LNCaP clone FGC (cell line): ENCODE measurements around the gene SLC25A26.
"Not testable (repeated sequence)": the region's sequence is repeated elsewhere in the genome, so short reads cannot be mapped to it uniquely, and the experiment has no call there.

Source experiments
- DNase-seq: peaks from one replicate; pipeline ENCODE4 v3.0.0-alpha.2; 2011; ENCODE audit warnings: low read depth
- H3K4me3 ChIP-seq: 2 replicates; pipeline ENCODE4 v1.5.1; 2011; ENCODE audit warnings: mild to moderate bottlenecking, low read depth, low read length, control low read depth
- TF ChIP-seq, protein P1 (sequence below): IDR thresholded peaks from 2 replicates; pipeline ENCODE4 v1.5.1; 2012; ENCODE audit warnings: mild to moderate bottlenecking; ENCODE audit not compliant: control insufficient read depth, insufficient read depth; ENCODE audit errors: extremely low read depth

Gene SLC25A26

DNA sequence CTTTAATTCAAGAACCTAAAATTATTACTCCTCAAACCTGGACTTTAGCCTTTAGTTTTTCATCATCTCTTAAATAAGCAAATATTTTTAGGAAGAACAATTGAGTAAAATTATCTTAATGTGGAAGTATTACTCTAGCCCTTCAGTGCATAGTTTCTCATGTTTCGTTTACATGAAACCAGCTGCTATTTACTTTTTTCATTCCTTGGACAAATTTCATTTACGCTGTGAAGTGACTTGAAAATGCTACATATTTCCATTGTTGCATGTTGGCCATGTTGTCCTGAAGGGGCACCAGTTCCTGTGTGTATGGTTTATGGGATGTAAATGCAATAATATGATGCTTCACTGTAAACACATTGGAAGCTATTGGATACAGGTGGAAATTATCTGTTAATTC is 49.9 kb downstream of the SLC25A26 start:
- no peak for DNase-seq
- TF ChIP-seq, protein P1, sequence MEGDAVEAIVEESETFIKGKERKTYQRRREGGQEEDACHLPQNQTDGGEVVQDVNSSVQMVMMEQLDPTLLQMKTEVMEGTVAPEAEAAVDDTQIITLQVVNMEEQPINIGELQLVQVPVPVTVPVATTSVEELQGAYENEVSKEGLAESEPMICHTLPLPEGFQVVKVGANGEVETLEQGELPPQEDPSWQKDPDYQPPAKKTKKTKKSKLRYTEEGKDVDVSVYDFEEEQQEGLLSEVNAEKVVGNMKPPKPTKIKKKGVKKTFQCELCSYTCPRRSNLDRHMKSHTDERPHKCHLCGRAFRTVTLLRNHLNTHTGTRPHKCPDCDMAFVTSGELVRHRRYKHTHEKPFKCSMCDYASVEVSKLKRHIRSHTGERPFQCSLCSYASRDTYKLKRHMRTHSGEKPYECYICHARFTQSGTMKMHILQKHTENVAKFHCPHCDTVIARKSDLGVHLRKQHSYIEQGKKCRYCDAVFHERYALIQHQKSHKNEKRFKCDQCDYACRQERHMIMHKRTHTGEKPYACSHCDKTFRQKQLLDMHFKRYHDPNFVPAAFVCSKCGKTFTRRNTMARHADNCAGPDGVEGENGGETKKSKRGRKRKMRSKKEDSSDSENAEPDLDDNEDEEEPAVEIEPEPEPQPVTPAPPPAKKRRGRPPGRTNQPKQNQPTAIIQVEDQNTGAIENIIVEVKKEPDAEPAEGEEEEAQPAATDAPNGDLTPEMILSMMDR: no peak
- H3K4me3 ChIP-seq: no peak overlapping the region

DNA sequence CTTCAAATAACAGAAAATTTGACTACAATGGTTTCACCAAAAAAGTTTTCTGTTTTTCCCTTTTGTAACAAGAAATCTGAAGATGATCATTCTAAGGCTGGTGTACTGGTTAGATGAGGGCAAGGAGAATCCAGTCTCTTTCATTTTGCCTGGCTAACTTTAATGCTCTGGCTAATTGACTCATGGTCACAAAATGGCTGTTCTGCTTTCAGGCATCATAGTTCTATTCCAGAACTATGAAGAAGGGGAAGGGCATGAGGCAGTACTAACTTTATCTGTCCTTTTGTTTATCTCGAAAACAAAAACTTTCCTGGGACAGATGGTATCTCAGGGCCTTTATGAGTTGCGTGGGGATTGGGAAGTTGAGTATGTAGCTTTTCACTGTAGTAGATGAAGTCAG is 50.4 kb downstream of the SLC25A26 start:
- no peak overlapping the region for H3K4me3 ChIP-seq
- TF ChIP-seq, protein P1: no peak
- no peak for DNase-seq

DNA sequence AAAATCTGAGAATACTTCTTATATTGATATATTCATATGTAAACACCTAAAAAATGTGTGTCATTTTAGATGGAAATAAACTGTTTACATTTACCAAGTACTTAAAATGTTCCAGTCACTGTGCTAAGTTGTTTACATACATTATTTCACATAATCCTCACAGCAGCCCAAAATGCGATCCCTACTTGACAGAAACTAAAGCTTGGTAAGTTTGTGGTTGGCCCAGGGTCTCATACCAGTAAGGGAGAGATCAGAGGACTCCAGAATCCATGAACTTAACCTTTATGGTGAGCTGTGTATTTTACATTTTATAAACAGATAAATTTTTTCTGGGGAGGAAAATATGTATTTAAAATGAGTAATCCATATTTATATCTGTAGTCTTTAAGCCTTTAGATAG is 51.2 kb downstream of the SLC25A26 start:
- DNase-seq: no peak
- H3K4me3 ChIP-seq: no peak overlapping the region
- TF ChIP-seq, protein P1: no peak

DNA sequence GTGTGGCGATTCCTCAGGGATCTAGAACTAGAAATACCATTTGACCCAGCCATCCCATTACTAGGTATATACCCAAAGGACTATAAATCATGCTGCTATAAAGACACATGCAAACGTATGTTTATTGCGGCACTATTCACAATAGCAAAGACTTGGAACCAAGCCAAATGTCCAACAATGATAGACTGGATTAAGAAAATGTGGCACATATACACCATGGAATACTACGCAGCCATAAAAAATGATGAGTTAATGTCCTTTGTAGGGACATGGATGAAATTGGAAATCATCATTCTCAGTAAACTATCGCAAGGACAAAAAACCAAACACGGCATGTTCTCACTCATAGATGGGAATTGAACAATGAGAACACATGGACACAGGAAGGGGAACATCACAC is 54.0 kb downstream of the SLC25A26 start:
- H3K4me3 ChIP-seq, DNase-seq: not testable (repeated sequence)

DNA sequence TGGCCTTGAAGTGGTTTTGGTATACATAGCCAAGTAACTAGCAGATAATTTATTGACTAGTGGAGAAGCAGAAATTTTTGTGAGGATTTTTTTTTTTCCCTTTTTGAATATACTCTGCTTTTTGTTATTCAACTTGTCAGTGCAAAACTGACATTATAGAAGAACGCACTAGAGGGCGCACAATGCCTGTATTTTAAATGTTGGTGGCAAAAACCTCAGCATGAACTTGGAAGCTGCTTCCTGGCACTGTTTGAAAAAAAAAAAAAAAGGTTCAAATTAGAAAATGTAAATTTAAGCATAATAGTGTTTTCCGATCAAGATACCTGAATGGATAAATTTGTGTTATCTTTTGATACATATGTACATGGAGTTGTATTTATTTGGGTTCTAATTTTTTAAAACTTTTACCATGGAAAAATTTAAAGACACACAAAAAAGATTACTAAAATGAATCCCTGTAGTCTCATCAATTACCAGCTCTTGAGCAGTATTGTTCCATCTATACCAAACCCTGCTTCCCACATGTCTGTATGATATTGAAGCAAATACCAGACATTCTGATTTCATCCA is 56.0 kb downstream of the SLC25A26 start:
- H3K4me3 ChIP-seq: no peak overlapping the region
- TF ChIP-seq, protein P1: peak; percentile 78
- DNase-seq: peak; percentile 55

DNA sequence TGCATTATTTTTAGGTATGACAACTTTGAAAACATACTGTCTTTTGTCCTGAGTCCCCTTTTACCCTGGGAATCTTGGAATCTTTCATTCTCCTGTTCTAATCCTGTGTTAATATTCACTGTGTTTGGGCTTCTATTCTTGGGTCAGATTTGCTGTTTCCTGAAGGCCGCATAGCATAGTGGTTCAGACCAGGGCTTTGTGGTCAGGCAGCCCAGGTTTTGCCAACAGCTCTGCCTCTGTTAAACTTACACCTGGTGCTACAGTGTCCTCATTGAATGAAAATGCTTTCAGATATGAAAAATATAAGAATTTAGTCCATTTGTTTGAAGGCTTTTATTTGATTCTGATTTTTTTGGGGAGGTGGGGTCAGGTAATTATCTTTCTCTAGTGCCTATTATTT is 58.4 kb downstream of the SLC25A26 start:
- no peak for DNase-seq
- H3K4me3 ChIP-seq: no peak overlapping the region
- TF ChIP-seq, protein P1: no peak

DNA sequence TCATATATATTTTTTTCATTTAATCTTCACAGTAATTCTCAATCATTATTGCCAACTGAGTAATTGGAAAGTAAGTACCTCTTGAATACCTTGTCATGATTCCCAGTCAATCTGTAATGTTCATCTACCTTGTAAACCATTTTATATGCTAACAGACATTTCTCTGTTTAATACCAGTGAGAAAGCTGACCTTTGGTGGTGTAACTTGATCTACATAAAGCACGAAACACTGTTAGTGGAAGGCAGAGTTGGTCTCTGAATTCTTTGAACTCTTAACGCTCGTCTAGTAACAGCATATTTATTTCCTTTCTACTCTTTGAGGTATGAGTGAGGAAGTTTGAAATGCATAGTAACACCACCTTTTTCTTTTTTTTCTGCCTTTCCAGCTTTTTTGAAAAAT is 59.5 kb downstream of the SLC25A26 start:
- H3K4me3 ChIP-seq: no peak overlapping the region
- TF ChIP-seq, protein P1: no peak
- DNase-seq: peak; percentile 84

DNA sequence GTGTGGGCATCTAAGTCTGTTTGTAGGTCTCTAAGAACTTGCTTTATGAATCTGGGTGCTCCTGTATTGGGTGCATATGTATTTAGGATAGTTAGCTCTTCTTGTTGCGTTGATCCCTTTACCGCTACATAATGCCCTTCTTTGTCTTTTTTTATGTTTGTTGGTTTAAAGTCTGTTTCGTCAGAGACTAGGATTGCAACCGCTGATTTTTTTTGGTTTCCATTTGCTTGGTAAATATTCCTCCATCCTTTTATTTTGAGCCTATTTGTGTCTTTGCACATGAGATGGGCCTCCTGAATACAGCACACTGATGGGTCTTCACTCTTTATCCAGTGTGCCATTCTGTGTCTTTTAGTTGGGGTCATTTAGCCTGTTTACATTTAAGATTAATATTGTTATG is 71.1 kb downstream of the SLC25A26 start:
- not testable (repeated sequence) for H3K4me3 ChIP-seq, DNase-seq
